GM20000 (cell line): ENCODE results near the gene TMCC2.
A peak's percentile ranks its signal among the peaks of the same experiment; 100 is the strongest.
"Not testable (repeated sequence)": the region's sequence is repeated elsewhere in the genome, so short reads cannot be mapped to it uniquely, and the experiment has no call there.

ENCODE experiments used
- DNase-seq: peaks from one replicate; pipeline ENCODE4 v3.0.0; 2012; ENCODE audit warnings: low spot score
- TF ChIP-seq, protein P1 (sequence below): IDR thresholded peaks from 2 replicates; pipeline ENCODE4 v1.5.1; 2012; ENCODE audit warnings: mild to moderate bottlenecking, control low read depth; ENCODE audit errors: extremely low read depth, missing control alignments

The TMCC2 gene, protein sequence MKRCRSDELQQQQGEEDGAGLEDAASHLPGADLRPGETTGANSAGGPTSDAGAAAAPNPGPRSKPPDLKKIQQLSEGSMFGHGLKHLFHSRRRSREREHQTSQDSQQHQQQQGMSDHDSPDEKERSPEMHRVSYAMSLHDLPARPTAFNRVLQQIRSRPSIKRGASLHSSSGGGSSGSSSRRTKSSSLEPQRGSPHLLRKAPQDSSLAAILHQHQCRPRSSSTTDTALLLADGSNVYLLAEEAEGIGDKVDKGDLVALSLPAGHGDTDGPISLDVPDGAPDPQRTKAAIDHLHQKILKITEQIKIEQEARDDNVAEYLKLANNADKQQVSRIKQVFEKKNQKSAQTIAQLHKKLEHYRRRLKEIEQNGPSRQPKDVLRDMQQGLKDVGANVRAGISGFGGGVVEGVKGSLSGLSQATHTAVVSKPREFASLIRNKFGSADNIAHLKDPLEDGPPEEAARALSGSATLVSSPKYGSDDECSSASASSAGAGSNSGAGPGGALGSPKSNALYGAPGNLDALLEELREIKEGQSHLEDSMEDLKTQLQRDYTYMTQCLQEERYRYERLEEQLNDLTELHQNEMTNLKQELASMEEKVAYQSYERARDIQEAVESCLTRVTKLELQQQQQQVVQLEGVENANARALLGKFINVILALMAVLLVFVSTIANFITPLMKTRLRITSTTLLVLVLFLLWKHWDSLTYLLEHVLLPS

DNA sequence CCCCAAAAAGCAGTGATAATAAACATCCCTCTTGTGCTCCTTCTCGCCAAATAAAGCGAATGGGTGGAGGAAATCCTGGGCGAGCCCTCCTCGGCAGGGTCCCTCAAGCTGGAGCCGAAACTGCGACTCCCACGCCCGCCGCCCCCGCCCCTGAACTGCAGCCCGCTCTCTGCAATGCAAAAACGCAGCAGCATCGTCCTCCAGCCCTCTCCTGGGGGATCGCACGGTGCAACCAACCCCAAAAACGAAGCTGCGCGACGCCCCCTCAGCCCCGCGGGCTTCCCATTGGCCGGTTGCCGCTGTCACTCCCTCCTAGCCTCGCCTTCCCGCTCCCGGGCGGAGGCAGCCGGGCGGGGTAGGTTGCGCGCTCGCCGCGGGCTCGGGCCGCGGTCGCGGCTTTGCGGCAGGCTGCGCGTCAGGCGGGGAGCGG, at the start of gene TMCC2:
TSS of gene TMCC2 (plus strand) at position 363 of the 430 bp plus-strand sequence. CDS start 619 bp downstream, outside the sequence.
- DNase-seq: peak; percentile 94
- TF ChIP-seq, protein P1, sequence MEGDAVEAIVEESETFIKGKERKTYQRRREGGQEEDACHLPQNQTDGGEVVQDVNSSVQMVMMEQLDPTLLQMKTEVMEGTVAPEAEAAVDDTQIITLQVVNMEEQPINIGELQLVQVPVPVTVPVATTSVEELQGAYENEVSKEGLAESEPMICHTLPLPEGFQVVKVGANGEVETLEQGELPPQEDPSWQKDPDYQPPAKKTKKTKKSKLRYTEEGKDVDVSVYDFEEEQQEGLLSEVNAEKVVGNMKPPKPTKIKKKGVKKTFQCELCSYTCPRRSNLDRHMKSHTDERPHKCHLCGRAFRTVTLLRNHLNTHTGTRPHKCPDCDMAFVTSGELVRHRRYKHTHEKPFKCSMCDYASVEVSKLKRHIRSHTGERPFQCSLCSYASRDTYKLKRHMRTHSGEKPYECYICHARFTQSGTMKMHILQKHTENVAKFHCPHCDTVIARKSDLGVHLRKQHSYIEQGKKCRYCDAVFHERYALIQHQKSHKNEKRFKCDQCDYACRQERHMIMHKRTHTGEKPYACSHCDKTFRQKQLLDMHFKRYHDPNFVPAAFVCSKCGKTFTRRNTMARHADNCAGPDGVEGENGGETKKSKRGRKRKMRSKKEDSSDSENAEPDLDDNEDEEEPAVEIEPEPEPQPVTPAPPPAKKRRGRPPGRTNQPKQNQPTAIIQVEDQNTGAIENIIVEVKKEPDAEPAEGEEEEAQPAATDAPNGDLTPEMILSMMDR: no peak

DNA sequence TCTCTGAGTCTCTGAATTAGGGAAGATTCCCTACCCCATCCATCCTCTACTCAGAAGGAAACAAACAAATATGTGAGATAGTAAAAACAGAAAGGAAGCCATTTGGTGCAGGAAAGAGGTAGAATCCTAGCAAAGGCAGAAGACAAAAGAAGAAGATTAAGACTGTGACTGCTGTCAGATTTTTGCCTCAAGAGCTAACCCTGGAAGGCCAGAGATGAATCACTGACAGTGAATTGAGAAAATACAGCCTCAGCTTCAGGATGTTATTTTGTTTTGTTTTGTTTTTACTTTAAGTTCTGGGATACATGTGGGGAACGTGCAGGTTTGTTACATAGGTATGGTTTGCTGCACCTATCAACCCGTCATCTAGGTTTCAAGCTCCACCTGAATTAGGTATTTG, 47.9 kb upstream of the TMCC2 start:
- DNase-seq: no peak
- TF ChIP-seq, protein P1: no peak

DNA sequence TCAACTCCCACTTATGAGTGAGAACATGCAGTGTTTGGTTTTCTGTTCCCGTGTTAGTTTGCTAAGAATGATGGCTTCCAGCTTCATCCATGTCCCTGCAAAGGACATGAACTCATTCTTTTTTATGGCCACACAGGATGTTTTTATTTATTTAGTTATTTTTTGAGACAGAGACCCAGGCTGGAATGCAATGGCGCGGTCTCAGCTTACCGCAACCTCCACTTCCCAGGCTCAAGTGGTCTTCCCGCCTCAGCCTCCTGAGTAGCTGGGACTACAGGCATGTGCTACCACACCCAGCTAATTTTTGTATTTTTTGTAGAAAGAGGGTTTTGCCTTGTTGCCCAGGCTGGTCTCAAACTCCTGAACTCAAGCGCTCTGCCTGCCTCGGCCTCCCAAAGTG, 47.4 kb upstream of the TMCC2 start:
- not testable (repeated sequence) for DNase-seq

DNA sequence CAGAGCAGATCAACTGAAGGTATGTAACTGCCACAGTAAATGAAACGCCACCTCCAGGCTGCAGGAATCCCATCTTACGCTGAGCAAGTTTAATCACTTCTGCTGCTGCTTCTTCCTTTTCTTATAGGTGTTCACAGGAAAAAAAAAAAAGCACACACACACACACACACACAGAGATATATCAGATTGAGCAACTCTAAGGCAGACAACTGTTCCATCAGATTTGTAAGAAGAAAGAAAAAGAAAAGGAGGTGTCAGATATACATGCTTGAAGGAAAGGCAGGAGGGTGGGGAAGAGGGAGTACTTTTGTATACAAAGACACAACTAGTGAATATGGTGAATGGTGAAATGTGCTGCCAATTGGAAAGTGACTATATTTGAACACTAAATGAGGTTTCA, 44.8 kb upstream of the TMCC2 start:
- TF ChIP-seq, protein P1: no peak
- DNase-seq: no peak

DNA sequence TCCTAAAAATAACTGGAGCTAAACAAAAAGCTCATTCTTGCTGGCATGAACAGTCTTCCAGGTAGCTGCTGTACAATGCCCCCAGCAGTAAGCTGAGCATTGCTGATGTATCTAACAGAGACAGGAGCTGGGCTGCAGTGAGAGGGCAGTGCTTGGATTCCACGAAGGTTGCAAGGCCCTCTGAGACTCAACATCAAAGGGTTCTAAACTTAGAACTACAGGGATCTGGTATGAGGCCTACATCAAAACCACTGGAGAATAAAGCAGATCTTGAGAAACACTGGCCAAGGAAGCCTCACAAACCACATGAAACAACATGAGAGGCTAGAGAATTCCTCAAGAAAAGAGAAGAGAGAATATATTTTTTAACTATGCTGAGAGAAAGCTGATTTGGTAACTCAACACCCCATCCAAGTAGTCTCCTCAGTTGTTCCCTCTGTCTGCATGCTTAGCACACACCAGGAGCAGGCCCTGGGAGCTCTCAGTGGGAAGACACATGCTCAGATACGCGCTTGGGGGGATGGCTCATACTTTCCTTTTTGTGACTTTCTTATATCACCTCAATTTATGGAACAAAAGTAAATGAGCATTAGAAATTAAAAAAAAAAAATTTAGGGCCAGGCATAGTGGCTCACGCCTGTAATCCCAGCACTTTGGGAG, 43.9 kb upstream of the TMCC2 start:
- TF ChIP-seq, protein P1: no peak

DNA sequence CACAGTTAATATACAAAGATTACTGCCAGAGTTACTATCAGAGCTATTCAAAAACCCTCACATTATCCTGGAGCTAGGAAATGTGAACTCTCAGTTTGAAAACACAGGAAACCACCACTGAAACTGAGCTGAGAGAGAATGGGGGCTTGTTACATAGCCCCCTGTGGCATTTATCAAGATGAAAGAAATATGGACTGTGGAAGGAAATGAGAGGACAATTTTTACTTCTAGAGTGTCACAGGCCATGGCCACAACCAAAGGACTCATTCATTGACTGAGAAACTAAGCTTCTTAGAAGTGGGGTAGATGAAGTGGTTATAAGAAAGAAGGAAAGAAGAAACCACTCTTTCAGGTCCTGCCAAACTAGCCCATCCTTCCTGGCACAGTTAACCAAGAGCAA, 41.6 kb upstream of the TMCC2 start:
- TF ChIP-seq, protein P1: no peak
- no peak for DNase-seq

More for the DNA sequence above, 43.9 kb upstream of the TMCC2 start:
- no peak for DNase-seq

DNA sequence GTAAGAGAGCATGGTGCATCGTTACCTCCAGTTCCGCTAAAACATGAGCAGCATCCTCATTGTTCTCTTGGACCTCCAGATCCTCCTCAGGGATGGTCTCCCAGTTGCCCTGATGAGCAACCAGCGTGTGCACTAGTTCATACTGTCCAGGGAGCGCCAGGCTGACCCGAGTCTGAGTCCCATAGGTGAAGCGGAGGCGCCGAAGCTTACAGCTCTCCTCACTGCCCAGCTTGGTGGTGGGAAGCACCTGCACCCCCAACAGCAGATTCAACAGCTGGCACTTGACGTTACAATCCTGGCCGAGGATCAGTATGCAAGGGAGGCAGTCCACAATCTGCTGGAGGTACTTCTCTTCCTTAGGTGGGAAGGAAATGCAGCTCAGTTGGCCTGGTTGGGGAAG, 40.3 kb upstream of the TMCC2 start:
- no peak for DNase-seq
- TF ChIP-seq, protein P1: no peak
